Astrocyte (in vitro differentiated cells and primary cell): Measurements from ENCODE around the gene DERL2.

ENCODE experiments used
- EZH2 ChIP-seq: IDR thresholded peaks from 2 replicates; pipeline ENCODE4 v1.6.1; 2012; ENCODE audit warnings: mild to moderate bottlenecking, low read length, inconsistent platforms; ENCODE audit not compliant: insufficient read depth
- TF ChIP-seq, protein P1 (sequence below): IDR thresholded peaks from 2 replicates; pipeline ENCODE4 v1.5.1; 2011; ENCODE audit warnings: low read depth, mild to moderate bottlenecking, inconsistent platforms, low read length, moderate library complexity; ENCODE audit not compliant: insufficient read depth

- TF ChIP-seq, protein P1, sequence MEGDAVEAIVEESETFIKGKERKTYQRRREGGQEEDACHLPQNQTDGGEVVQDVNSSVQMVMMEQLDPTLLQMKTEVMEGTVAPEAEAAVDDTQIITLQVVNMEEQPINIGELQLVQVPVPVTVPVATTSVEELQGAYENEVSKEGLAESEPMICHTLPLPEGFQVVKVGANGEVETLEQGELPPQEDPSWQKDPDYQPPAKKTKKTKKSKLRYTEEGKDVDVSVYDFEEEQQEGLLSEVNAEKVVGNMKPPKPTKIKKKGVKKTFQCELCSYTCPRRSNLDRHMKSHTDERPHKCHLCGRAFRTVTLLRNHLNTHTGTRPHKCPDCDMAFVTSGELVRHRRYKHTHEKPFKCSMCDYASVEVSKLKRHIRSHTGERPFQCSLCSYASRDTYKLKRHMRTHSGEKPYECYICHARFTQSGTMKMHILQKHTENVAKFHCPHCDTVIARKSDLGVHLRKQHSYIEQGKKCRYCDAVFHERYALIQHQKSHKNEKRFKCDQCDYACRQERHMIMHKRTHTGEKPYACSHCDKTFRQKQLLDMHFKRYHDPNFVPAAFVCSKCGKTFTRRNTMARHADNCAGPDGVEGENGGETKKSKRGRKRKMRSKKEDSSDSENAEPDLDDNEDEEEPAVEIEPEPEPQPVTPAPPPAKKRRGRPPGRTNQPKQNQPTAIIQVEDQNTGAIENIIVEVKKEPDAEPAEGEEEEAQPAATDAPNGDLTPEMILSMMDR: no peak
- TF ChIP-seq EZH2: no peak
Observed at GRCh38 chr17:5444209-5444608, 41.8 kb downstream of the DERL2 start.
